H1 (cell line): ENCODE measurements around the gene P2RY14. TPM values are rescaled to one million over a fixed set of nuclear protein-coding genes. Genes with fewer than 3 reads are reported as not detected.

ENCODE experiments used
- CTCF ChIA-PET: fragments of 300-600 bp; sonication (Branson Sonifier 250); formaldehyde crosslinking; loops from one replicate; lab custom pipeline; 2021; ENCODE audit not compliant: partially characterized antibody; lab: Charles Lee
- POLR2A ChIA-PET: fragments of 300-600 bp; sonication (Branson Sonifier 250); formaldehyde crosslinking; loops from one replicate; lab custom pipeline; 2021; ENCODE audit warnings: inconsistent platforms; ENCODE audit not compliant: partially characterized antibody; lab: Charles Lee
- DNase-seq, 2 experiments: peaks; one replicate each; pipeline versions ENCODE4 v3.0.0 to v3.0.0-alpha.2; 2010 to 2022; ENCODE audit warnings: low spot score in 2 of 2, low read depth in 1 of 2, mixed read lengths in 1 of 2
- FAIRE-seq: peaks from 2 replicates; lab custom pipeline; 2011; peaks lifted over from hg19 to GRCh38; lab: Jason Lieb, UNC
- H2AFZ ChIP-seq: 2 replicates; pipeline ENCODE4 v1.8.1; 2012; ENCODE audit warnings: low read length, inconsistent platforms
- H2AK5ac ChIP-seq: 2 replicates; pipeline ENCODE4 v1.6.1; 2013; ENCODE audit warnings: low read depth, low read length
- H2BK120ac ChIP-seq: replicated peaks from 2 replicates; pipeline ENCODE3; 2013; ENCODE audit warnings: low read depth, low read length, inconsistent platforms
- H2BK12ac ChIP-seq: 2 replicates; pipeline ENCODE4 v1.6.1; 2013; ENCODE audit warnings: low read depth, low read length
- H2BK15ac ChIP-seq: 2 replicates; pipeline ENCODE4 v1.6.1; 2013; ENCODE audit warnings: low read length
- H2BK20ac ChIP-seq: 2 replicates; pipeline ENCODE4 v1.6.1; 2013; ENCODE audit warnings: low read length
- H2BK5ac ChIP-seq: 2 replicates; pipeline ENCODE4 v1.6.1; 2013; ENCODE audit warnings: low read depth, low read length
- H3K14ac ChIP-seq: 2 replicates; pipeline ENCODE4 v1.6.1; 2013; ENCODE audit warnings: inconsistent platforms; ENCODE audit not compliant: insufficient read length
- H3K18ac ChIP-seq: 2 replicates; pipeline ENCODE4 v1.6.1; 2013; ENCODE audit warnings: low read length; ENCODE audit errors: extremely low read depth
- H3K23ac ChIP-seq: 2 replicates; pipeline ENCODE4 v1.6.1; 2013; ENCODE audit warnings: inconsistent platforms; ENCODE audit not compliant: insufficient read length
- H3K23me2 ChIP-seq: 2 replicates; pipeline ENCODE4 v1.6.1; 2013; ENCODE audit warnings: low read depth, low read length
- H3K27ac ChIP-seq: 2 replicates; pipeline ENCODE4 v1.6.1; 2011; ENCODE audit warnings: low read depth, low read length, inconsistent platforms
- H3K27me3 ChIP-seq, 4 experiments: replicated peaks in 1 of 4; 1 replicate in 1 of 4; 2 replicates in 3 of 4; pipeline versions ENCODE4 v1.6.1 to v1.8.1; 2011 to 2013; ENCODE audit warnings: low read length in 3 of 4, mild to moderate bottlenecking in 3 of 4, inconsistent platforms in 2 of 4, mixed read lengths in 2 of 4, moderate library complexity in 1 of 4; ENCODE audit not compliant: control insufficient read depth in 3 of 4, insufficient read depth in 3 of 4; ENCODE audit errors: extremely low read depth in 1 of 4
- H3K36me3 ChIP-seq, 4 experiments: 2 replicates each; pipeline versions ENCODE4 v1.6.1 to v1.8.1; 2011 to 2013; ENCODE audit warnings: mild to moderate bottlenecking in 4 of 4, low read length in 3 of 4, moderate library complexity in 2 of 4, control low read depth in 1 of 4, inconsistent platforms in 1 of 4; ENCODE audit not compliant: insufficient read depth in 4 of 4, control insufficient read depth in 2 of 4
- H3K4ac ChIP-seq: replicated peaks from 2 replicates; pipeline ENCODE3; 2013; ENCODE audit warnings: low read length, low read depth, mixed read lengths, inconsistent platforms; ENCODE audit not compliant: insufficient read length
- H3K4me1 ChIP-seq, 4 experiments: replicated peaks in 1 of 4; 1 replicate in 1 of 4; 2 replicates in 3 of 4; pipeline versions ENCODE4 v1.6.1 to v1.8.1; 2011 to 2013; ENCODE audit warnings: low read length in 3 of 4, inconsistent platforms in 2 of 4, mixed read lengths in 1 of 4; ENCODE audit not compliant: insufficient read depth in 4 of 4, control insufficient read depth in 3 of 4
- H3K4me2 ChIP-seq, 2 experiments: 2 replicates each; pipeline versions ENCODE4 v1.6.1 to v1.8.1; 2011 to 2013; ENCODE audit warnings: low read depth in 2 of 2, low read length in 2 of 2, control low read depth in 1 of 2, inconsistent platforms in 1 of 2, mild to moderate bottlenecking in 1 of 2; ENCODE audit not compliant: insufficient read depth in 1 of 2
- H3K4me3 ChIP-seq, 4 experiments: fragments of 200-600, 300-600 bp in 1 of 4; sonication (generic), shearing (Covaris generic), sonication (Bioruptor Twin) in 1 of 4; 2 replicates each; pipeline versions ENCODE4 v1.5.1 to v1.8.1; 2011 to 2016; ENCODE audit warnings: low read length in 4 of 4, low read depth in 3 of 4, control low read depth in 2 of 4, inconsistent platforms in 2 of 4, mild to moderate bottlenecking in 2 of 4, mixed read lengths in 1 of 4, moderate library complexity in 1 of 4; ENCODE audit not compliant: insufficient read depth in 2 of 4; ENCODE audit errors: extremely low read depth in 1 of 4
- H3K56ac ChIP-seq: replicated peaks from 2 replicates; pipeline ENCODE3; 2013; ENCODE audit warnings: low read depth, mild to moderate bottlenecking, mixed read lengths, low read length, inconsistent platforms; ENCODE audit not compliant: insufficient read length
- H3K79me1 ChIP-seq: 2 replicates; pipeline ENCODE4 v1.6.1; 2013; ENCODE audit warnings: low read depth, low read length, control low read depth
- H3K79me2 ChIP-seq, 2 experiments: 2 replicates each; pipeline versions ENCODE4 v1.6.1 to v1.8.1; 2012 to 2013; ENCODE audit warnings: low read length in 2 of 2, mild to moderate bottlenecking in 2 of 2, inconsistent platforms in 1 of 2; ENCODE audit not compliant: insufficient read depth in 2 of 2, control insufficient read depth in 1 of 2
- H3K9ac ChIP-seq, 4 experiments: replicated peaks in 1 of 4; 1 replicate in 1 of 4; 2 replicates in 3 of 4; pipeline versions ENCODE4 v1.6.1 to v1.8.1; 2011 to 2013; ENCODE audit warnings: low read depth in 3 of 4, low read length in 3 of 4, control low read depth in 2 of 4, mild to moderate bottlenecking in 2 of 4, moderate library complexity in 2 of 4, inconsistent platforms in 1 of 4; ENCODE audit errors: extremely low read depth in 1 of 4
- H3K9me3 ChIP-seq, 2 experiments: 2 replicates each; pipeline versions ENCODE4 v1.6.1 to v1.8.1; 2012 to 2013; ENCODE audit warnings: mild to moderate bottlenecking in 2 of 2, moderate library complexity in 2 of 2, control low read depth in 1 of 2, inconsistent platforms in 1 of 2, low read depth in 1 of 2, low read length in 1 of 2, mixed read lengths in 1 of 2; ENCODE audit not compliant: insufficient read depth in 2 of 2
- H4K20me1 ChIP-seq, 2 experiments: replicated peaks in 1 of 2; 2 replicates each; pipeline versions ENCODE3 to v1.8.1; 2011 to 2013; ENCODE audit warnings: inconsistent platforms in 2 of 2, low read length in 2 of 2, mild to moderate bottlenecking in 1 of 2; ENCODE audit not compliant: insufficient read depth in 2 of 2, control insufficient read depth in 1 of 2
- H4K5ac ChIP-seq: 2 replicates; pipeline ENCODE4 v1.6.1; 2013; ENCODE audit warnings: low read length, low read depth, mixed read lengths, inconsistent platforms; ENCODE audit not compliant: insufficient read length
- H4K8ac ChIP-seq: 2 replicates; pipeline ENCODE4 v1.8.0; 2013; ENCODE audit warnings: mild to moderate bottlenecking, moderate library complexity, low read length, inconsistent platforms; ENCODE audit not compliant: insufficient read depth; ENCODE audit errors: extremely low read depth
- H4K91ac ChIP-seq: replicated peaks from 2 replicates; pipeline ENCODE3; 2013; ENCODE audit warnings: low read length, mixed read lengths, inconsistent platforms; ENCODE audit not compliant: insufficient read length
- CTCF ChIP-seq, 3 experiments: IDR thresholded peaks; 1 replicate in 2 of 3; 2 replicates in 1 of 3; pipeline versions ENCODE4 v1.5.1 to v1.6.1; 2011; ENCODE audit warnings: low read length in 3 of 3, mild to moderate bottlenecking in 3 of 3, inconsistent platforms in 2 of 3, low read depth in 1 of 3, moderate library complexity in 1 of 3; ENCODE audit not compliant: insufficient read depth in 1 of 3; ENCODE audit errors: control extremely low read depth in 1 of 3
- RAD21 ChIP-seq, 2 experiments: IDR thresholded peaks in 1 of 2; conservative IDR thresholded peaks in 1 of 2; 2 replicates each; pipeline ENCODE4 v1.6.1; 2011; ENCODE audit warnings: low read depth in 2 of 2, low read length in 2 of 2, improper control_type of control experiment in 1 of 2, inconsistent platforms in 1 of 2, mild to moderate bottlenecking in 1 of 2, moderate library complexity in 1 of 2
- RBBP5 ChIP-seq: IDR thresholded peaks from 2 replicates; pipeline ENCODE4 v1.7.1; 2012; ENCODE audit warnings: low read depth, mild to moderate bottlenecking, inconsistent platforms, low read length, moderate library complexity, borderline replicate concordance
- WGBS, 2 experiments: shearing (Covaris generic) in 1 of 2; methylation state at CpG; one replicate each; pipeline versions ENCODE4 v1.1.6 to v1.1.7; 2013 to 2015; ENCODE audit warnings: low lambda C conversion rate in 2 of 2, mixed read lengths in 2 of 2, inconsistent platforms in 1 of 2, low coverage in 1 of 2, missing lambda C conversion rate in 1 of 2; ENCODE audit not compliant: insufficient replicate concordance in 2 of 2, insufficient coverage in 1 of 2, insufficient read length in 1 of 2; ENCODE audit errors: extremely low coverage in 1 of 2, missing lambda C conversion rate in 1 of 2; 5-methylcytosine and 5-hydroxymethylcytosine counted together
- polyA plus RNA-seq, 7 experiments: library from polyadenylated mRNA; depleted of rRNA in 3 of 7; stranded (reverse) in 5 of 7; unstranded in 2 of 7; fragments of >200 nt in 5 of 7; fragments of 200-250 nt in 2 of 7; gene quantifications; 1 replicate in 5 of 7; 2 replicates in 1 of 7; 4 replicates in 1 of 7; pipeline versions ENCODE4 v1.2.1 to v1.2.3, GENCODE V29; 2011 to 2013; ENCODE audit warnings: missing spikeins in 2 of 7, mixed read lengths in 2 of 7
- total RNA-seq: library from RNA; stranded (reverse); fragmentation: NEBNext Ultra II Directional; extraction: Animal tissue kit (Norgen Biotek cat#: 25700); gene quantifications from 2 replicates; pipeline ENCODE4 v1.2.1, GENCODE V29; 2021

Gene P2RY14
- total and polyA plus RNA-seq, 2 of the 8 experiments (the other 6 are each of a cell fraction or from before 2014, with no cell fraction given) = not detected

- Histone ChIP-seq H2BK5ac (no peak overlapping the region), H3K23ac (no peak overlapping the region), H3K4me3 (no peak overlapping the region), H3K27me3 (no peaks in the 10 kb centered on the region), H4K5ac (no peak overlapping the region), H3K36me3 (no peaks in the 10 kb centered on the region), H2BK12ac (no peak overlapping the region), H4K91ac (no peak overlapping the region), H3K4ac (no peak overlapping the region), H3K14ac (no peak overlapping the region), H3K23me2 (no peaks in the 10 kb centered on the region)
- DNase-seq (no peak), FAIRE-seq (no peak)
- 93% methylated on average over 3 of the region's 3 CpGs; no CpG with 5 or more reads in 1 of the 2 experiments for WGBS, 2 experiments
- TF ChIP-seq RBBP5 (no peak), RAD21 (IDR thresholded peaks at IDR 0.05 in 1 of 2, conservative IDR thresholded peaks at IDR 0.05 in 1 of 2; ENCODE audit: low read depth in 2 of 2, low read length in 2 of 2) (peak; percentile 62 to 70), CTCF (IDR thresholded peaks at IDR 0.05; ENCODE audit: control extremely low read depth in 1 of 3, insufficient read depth in 1 of 3, low read depth in 1 of 3, low read length in 3 of 3) (peak in 2 of 3 experiments; percentile 12 to 17; a peak in 2 of 4 replicates)
- TF ChIP-seq, all 59 proteins: peak for 2
- Histone ChIP-seq H3K9me3 (no peaks in the 10 kb centered on the region), H2AK5ac (no peak overlapping the region), H3K9ac (no peak overlapping the region), H2BK15ac (no peak overlapping the region), H2BK20ac (no peak overlapping the region), H2AFZ (no peak overlapping the region), H3K4me2 (no peak overlapping the region), H3K79me2 (no peaks in the 10 kb centered on the region), H4K8ac (no peak overlapping the region), H3K56ac (no peak overlapping the region), H4K20me1 (no peaks in the 10 kb centered on the region), H2BK120ac (no peak overlapping the region), H3K79me1 (no peaks in the 10 kb centered on the region), H3K27ac (no peak overlapping the region), H3K4me1 (no peaks in the 10 kb centered on the region; a peak in 1 of 7 replicates), H3K18ac (no peak overlapping the region)
- ChIA-PET POLR2A (no interaction called here), CTCF (interaction anchor here (1.4 to 1.9 kb wide), 3 partner anchors 8 to 146 kb away, joined by 3 to 12 read pairs (median 5); no protein-coding TSS in a partner anchor)
Measured at GRCh38 chr3:151290673-151291072, 12.3 kb upstream of the P2RY14 start.
